Measurements from ENCODE around the gene ILDR2.
"Not testable (repeated sequence)": the region's sequence is repeated elsewhere in the genome, so short reads cannot be mapped to it uniquely, and the experiment has no call there.

The ILDR2 gene

DNA sequence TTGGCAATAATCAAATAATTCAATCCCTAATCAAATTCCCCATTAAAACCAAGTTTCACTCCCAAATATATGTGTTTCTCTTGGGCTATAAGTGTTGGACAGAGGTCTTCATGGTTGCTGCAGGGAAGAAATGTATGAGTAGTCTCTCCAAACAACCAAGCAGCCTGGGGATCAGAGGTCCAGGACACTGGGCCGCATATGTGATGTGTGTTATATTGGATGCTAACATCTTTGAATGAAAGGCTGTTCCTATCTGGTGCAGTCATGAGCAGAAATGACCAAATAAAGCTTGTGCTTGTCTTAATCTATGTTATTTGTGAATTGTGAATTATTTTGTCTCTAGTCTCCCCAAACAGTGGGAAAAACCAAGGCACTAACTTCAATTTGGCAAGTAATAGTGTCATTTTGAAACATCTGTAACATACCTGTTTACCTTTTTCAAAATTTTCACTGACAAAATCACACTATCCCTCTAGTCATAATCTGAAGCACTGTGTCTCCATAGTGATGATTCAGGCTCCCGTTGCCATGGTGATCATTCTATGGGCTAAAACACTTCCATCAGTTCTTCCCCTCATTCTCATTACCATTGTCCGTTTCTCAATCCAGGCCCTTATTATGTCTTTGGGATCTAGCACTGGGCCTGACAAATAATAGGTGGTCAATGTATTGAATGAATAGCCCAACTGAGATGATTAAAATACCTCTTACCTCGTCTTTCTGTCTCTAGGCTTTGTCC, 86.8 kb downstream of the ILDR2 start:
- no peaks in the 10 kb centered on the region for H3K9me3 ChIP-seq (ENCODE audit: control insufficient read depth, low read length)
- no peak overlapping the region for H3K27ac ChIP-seq (ENCODE audit: low read depth, low read length, severe bottlenecking)
- WGBS, 2 experiments (ENCODE audit: insufficient coverage in 2 of 2), result 71 to 100% methylated on average over 1 to 2 of the region's 4 CpGs
- no peak overlapping the region for H3K4me3 ChIP-seq (ENCODE audit: extremely low read depth, insufficient read depth, low read length, poor library complexity, severe bottlenecking)
- H3K4me1 ChIP-seq (ENCODE audit: control insufficient read depth, insufficient read depth, low read length, poor library complexity, severe bottlenecking), result no peaks in the 10 kb centered on the region
- no peaks in the 10 kb centered on the region for H3K36me3 ChIP-seq (ENCODE audit: control insufficient read depth, insufficient read depth, low read length)

DNA sequence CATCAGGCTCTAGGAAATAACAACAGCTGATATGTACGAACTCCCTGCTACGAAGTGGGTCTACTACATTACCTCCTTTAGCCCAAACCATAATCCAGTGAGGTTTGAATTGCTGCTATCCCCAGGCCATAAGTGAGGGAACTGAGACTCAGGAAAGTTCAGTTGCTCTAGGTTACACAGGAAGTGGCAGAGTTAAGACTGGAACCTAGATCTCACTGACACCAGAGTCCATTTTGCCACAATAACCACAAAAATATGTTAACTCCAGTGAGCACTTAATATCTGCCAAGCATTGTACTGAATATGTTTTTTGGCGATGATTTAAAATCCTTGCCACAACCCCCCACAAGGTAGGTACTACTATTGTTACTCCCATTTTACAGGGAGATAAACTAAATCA, 90.4 kb downstream of the ILDR2 start:
- Histone ChIP-seq H3K9me3 (ENCODE audit: control insufficient read depth, low read length) (no peaks in the 10 kb centered on the region), H3K27ac (ENCODE audit: low read depth, low read length, severe bottlenecking) (no peak overlapping the region), H3K36me3 (ENCODE audit: control insufficient read depth, insufficient read depth, low read length) (no peaks in the 10 kb centered on the region), H3K4me1 (ENCODE audit: control insufficient read depth, insufficient read depth, low read length, poor library complexity, severe bottlenecking) (no peaks in the 10 kb centered on the region), H3K4me3 (ENCODE audit: extremely low read depth, insufficient read depth, low read length, poor library complexity, severe bottlenecking) (no peak overlapping the region)
- WGBS, 2 experiments (ENCODE audit: insufficient coverage in 2 of 2), result no CpG with 5 or more reads among the region's 3 CpGs

DNA sequence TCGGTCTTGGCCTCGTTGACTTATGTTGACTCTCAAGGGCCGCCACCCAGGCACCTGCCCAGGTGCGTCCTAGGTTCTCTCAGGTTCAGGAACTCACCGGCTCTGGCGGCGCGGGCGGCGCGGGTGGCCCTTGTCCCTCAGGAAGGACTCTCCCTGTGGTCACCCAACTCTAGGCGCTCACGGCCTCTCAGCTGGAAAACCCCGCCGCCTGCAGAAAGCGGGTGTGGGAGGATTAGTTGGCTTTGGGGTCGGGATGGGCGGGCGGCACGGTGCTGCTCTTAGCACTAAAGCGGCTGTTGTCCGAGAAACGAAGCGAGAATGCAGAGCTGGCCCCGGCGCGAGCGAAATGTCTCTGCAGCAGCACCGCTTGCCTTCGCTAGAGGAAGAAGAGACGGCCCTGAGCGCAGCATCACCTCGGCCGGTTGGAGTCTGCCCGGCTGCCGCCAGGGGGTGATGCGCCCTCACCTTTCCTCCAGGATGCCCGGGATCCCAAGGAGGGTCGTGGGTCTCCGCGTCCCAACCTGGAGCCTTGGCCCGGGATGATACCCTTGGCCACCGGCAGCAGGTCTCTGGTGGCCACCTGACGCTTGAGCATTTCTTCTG, 91.2 kb downstream of the ILDR2 start:
- no peaks in the 10 kb centered on the region for H3K36me3 ChIP-seq (ENCODE audit: control insufficient read depth, insufficient read depth, low read length)
- no peak overlapping the region for H3K4me3 ChIP-seq (ENCODE audit: extremely low read depth, insufficient read depth, low read length, poor library complexity, severe bottlenecking)

DNA sequence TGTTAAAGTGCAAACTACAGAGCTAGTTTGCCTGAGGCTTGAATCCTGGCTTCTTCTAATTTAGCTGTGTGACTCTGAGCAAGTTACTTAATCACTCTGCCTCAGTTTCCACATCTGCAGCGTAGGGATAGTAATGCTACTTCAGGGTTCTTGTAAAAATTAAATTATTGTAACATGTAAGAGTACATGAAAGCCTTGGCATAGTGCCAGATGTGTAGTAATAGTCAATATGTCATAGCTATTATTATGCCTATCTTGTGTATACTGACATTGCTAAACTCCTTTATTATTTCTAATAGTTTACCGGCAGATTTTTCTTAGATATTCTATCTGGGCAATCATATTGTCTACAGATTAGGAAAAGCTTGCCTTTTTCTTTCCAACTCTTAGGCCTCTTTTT, 92.4 kb downstream of the ILDR2 start:
- H3K36me3 ChIP-seq (ENCODE audit: control insufficient read depth, insufficient read depth, low read length), result no peaks in the 10 kb centered on the region
- no peaks in the 10 kb centered on the region for H3K9me3 ChIP-seq (ENCODE audit: control insufficient read depth, low read length)
- no CpG with 5 or more reads among the region's 2 CpGs for WGBS, 2 experiments (ENCODE audit: insufficient coverage in 2 of 2)
- H3K4me1 ChIP-seq (ENCODE audit: control insufficient read depth, insufficient read depth, low read length, poor library complexity, severe bottlenecking), result no peaks in the 10 kb centered on the region
- H3K27ac ChIP-seq (ENCODE audit: low read depth, low read length, severe bottlenecking), result no peak overlapping the region
- no peak overlapping the region for H3K4me3 ChIP-seq (ENCODE audit: extremely low read depth, insufficient read depth, low read length, poor library complexity, severe bottlenecking)

More for the DNA sequence above, 91.2 kb downstream of the ILDR2 start:
- Histone ChIP-seq H3K27ac (ENCODE audit: low read depth, low read length, severe bottlenecking) (no peak overlapping the region), H3K9me3 (ENCODE audit: control insufficient read depth, low read length) (no peaks in the 10 kb centered on the region), H3K4me1 (ENCODE audit: control insufficient read depth, insufficient read depth, low read length, poor library complexity, severe bottlenecking) (no peaks in the 10 kb centered on the region)
- WGBS, 2 experiments (ENCODE audit: insufficient coverage in 2 of 2), result 29 to 42% methylated on average over 37 to 39 of the region's 44 CpGs

DNA sequence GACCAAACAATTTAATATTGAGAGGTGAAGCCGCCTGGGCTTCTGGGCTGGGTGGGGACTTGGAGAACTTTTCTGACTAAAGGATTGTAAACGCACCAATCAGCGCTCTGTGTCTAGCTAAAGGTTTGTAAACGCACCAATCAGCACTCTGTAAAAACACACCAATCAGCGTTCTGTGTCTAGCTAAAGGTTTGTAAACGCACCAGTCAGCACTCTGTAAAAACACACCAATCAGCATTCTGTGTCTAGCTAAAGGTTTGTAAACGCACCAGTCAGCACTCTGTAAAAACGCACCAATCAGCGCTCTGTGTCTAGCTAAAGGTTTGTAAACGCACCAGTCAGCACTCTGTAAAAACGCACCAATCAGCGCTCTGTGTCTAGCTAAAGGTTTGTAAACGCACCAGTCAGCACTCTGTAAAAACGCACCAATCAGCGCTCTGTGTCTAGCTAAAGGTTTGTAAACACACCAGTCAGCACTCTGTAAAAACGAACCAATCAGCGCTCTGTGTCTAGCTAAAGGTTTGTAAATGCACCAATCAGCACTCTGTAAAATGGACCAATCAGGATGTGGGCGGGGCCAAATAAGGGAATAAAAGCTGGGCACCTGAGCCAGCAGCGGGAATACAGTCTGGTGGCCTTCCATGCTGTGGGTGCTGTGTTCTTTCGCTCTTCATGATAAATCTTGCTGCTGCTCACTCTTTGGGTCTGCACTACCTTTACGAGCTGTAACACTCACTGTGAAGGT, 97.0 kb downstream of the ILDR2 start:
- not testable (repeated sequence) for H3K4me3 ChIP-seq (ENCODE audit: extremely low read depth, insufficient read depth, low read length, poor library complexity, severe bottlenecking); H3K36me3 ChIP-seq (ENCODE audit: control insufficient read depth, insufficient read depth, low read length); H3K9me3 ChIP-seq (ENCODE audit: control insufficient read depth, low read length); H3K27ac ChIP-seq (ENCODE audit: low read depth, low read length, severe bottlenecking); H3K4me1 ChIP-seq (ENCODE audit: control insufficient read depth, insufficient read depth, low read length, poor library complexity, severe bottlenecking)
- 96 to 97% methylated on average over 8 to 11 of the region's 21 CpGs for WGBS, 2 experiments (ENCODE audit: insufficient coverage in 2 of 2)

DNA sequence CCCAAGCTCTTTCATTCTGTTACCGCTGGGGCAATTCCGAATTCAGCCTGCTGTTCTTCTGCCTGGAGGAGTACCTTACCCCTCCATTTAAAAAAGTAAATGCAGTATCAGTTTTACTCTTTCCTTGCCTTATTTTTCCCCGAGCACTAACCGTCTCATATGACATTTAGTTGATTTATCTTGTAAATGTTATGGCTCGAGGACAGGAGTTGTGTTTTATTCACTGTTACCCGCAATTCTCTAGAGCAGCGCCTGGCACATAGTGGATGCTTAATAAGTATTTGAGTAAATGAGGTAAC, 98.9 kb downstream of the ILDR2 start:
- H3K27ac ChIP-seq (ENCODE audit: low read depth, low read length, severe bottlenecking), result no peak overlapping the region
- H3K9me3 ChIP-seq (ENCODE audit: control insufficient read depth, low read length), result no peaks in the 10 kb centered on the region
- 30 to 56% methylated on average over 4 of the region's 7 CpGs for WGBS, 2 experiments (ENCODE audit: insufficient coverage in 2 of 2)
- H3K36me3 ChIP-seq (ENCODE audit: control insufficient read depth, insufficient read depth, low read length), result no peaks in the 10 kb centered on the region
- no peaks in the 10 kb centered on the region for H3K4me1 ChIP-seq (ENCODE audit: control insufficient read depth, insufficient read depth, low read length, poor library complexity, severe bottlenecking)
- H3K4me3 ChIP-seq (ENCODE audit: extremely low read depth, insufficient read depth, low read length, poor library complexity, severe bottlenecking), result peak overlapping the region; percentile 69

DNA sequence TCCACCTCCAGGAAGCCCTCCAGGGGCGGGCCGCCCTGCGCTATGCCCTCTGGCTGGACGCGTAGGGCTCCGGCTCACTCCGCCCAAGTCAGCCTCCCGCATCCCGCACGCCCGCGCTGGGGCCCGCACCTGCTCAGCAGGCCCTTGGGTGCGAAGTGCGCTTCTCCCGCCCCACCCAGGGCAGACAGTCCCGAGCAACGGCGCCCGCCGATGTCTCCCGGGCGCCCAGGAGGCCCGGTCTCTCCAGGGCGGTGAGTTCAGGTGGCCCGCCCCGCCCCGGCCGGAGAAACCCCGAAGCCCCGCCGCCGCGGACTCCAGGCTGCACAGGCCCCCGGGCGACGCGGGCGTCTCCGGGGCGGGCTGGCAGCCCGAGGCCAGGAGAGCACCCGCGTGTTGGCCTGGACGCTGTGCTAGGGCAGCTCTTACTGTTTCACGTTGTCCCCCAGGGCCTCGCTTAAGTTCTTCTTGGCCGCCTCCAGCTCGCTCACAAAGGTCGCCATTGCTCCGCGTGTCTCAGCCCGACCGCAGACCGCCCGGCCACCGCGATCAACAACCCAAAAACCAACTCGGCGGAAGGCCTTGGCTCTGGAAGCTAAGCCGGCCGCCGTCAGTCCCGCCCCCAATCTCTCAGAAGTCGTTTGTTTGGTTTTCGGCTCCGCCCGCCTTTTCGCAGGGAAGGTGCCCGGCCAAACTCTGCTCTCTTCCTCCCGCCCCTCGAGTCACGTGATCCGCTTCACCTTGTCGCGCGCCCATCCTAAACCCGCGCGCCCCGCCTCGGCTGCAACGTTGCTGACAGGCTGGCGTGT, 99.4 kb downstream of the ILDR2 start, which contains the start of gene TADA1:
Gene TADA1 (minus strand): TSS at position 531 of the 806 bp plus-strand sequence. CDS start 31 bp downstream, at position 500.
- Histone ChIP-seq H3K4me1 (ENCODE audit: control insufficient read depth, insufficient read depth, low read length, poor library complexity, severe bottlenecking) (no peaks in the 10 kb centered on the region), H3K4me3 (ENCODE audit: extremely low read depth, insufficient read depth, low read length, poor library complexity, severe bottlenecking) (peak within 1 kb of the TSS; percentile 69), H3K9me3 (ENCODE audit: control insufficient read depth, low read length) (no peaks in the 10 kb centered on the region), H3K27ac (ENCODE audit: low read depth, low read length, severe bottlenecking) (peak within 1 kb of the TSS; percentile 93), H3K36me3 (ENCODE audit: control insufficient read depth, insufficient read depth, low read length) (no peaks in the 10 kb centered on the region)
- WGBS, 2 experiments (ENCODE audit: insufficient coverage in 2 of 2), result 0 to 1% methylated on average over 63 to 73 of the region's 84 CpGs

DNA sequence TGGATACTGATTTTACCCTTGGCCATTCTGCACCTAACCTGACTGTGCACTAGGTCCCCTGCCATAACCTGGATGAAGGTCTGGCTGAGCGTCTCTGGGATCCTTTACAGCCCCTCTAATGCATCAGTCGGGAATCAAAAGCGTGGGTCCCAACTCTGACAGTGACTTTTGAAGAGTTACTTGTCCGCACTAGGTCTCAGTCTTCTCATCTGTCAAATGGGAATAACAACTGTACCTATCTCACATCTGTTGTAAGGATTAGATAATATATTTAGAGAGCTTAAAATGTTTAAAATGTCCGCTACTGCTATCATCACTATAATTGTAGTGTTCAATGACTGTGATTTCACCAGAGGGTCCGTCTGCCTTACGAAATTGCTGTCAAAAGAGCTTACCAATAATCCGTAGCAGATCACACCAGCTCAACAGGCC, 100.0 kb downstream of the ILDR2 start:
- Histone ChIP-seq H3K27ac (ENCODE audit: low read depth, low read length, severe bottlenecking) (peak overlapping the region; percentile 93), H3K4me3 (ENCODE audit: extremely low read depth, insufficient read depth, low read length, poor library complexity, severe bottlenecking) (peak overlapping the region; percentile 69), H3K36me3 (ENCODE audit: control insufficient read depth, insufficient read depth, low read length) (no peaks in the 10 kb centered on the region), H3K4me1 (ENCODE audit: control insufficient read depth, insufficient read depth, low read length, poor library complexity, severe bottlenecking) (no peaks in the 10 kb centered on the region), H3K9me3 (ENCODE audit: control insufficient read depth, low read length) (no peaks in the 10 kb centered on the region)
- whole genome bisulfite sequencing, 2 experiments (ENCODE audit: insufficient coverage in 2 of 2), result 18 to 36% methylated on average over 4 to 5 of the region's 8 CpGs

DNA sequence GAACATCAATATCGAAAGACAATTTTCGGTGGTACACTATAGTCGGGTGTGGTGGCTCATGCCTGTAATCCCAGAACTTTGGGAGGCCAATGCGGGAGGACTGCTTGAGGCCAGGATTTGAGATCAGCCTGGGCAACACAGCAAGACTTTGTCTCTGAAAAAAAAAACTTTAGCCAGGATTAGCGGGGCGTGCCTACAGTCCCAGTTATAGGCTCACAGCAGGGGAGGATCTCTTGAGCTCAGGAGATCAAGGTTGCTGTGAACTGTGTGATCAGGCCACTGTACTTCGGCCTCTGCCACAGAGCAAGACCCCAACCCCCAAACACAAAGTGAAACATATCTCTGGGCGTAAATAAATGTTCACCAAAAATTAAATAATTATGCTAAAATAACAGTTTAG, 100.9 kb downstream of the ILDR2 start:
- WGBS, 2 experiments (ENCODE audit: insufficient coverage in 2 of 2), result 93 to 96% methylated on average over 6 of the region's 8 CpGs
- no peak overlapping the region for H3K4me3 ChIP-seq (ENCODE audit: extremely low read depth, insufficient read depth, low read length, poor library complexity, severe bottlenecking)
- H3K4me1 ChIP-seq (ENCODE audit: control insufficient read depth, insufficient read depth, low read length, poor library complexity, severe bottlenecking), result no peaks in the 10 kb centered on the region
- no peaks in the 10 kb centered on the region for H3K9me3 ChIP-seq (ENCODE audit: control insufficient read depth, low read length)
- no peak overlapping the region for H3K27ac ChIP-seq (ENCODE audit: low read depth, low read length, severe bottlenecking)
- H3K36me3 ChIP-seq (ENCODE audit: control insufficient read depth, insufficient read depth, low read length), result peaks cover under 1% of the 10 kb centered on the region

DNA sequence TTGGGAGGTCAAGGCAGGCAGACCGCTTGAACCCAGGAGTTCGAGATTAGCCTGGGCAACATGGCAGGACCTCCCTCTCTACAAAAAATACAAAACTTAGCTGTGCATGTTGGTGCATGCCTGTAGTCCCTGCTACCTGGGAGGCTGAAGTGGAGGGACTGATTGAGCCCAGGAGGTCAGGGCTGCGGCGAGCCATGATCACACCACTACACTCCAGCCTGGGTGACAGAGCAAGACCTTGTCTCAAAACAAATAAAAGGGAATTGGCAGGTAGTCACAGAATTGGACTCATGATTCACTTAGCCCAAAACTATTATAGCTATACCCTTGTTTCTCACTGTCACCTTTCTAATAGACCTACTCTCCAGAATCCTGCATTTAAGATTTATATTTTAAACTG, 104.8 kb downstream of the ILDR2 start:
- WGBS, 2 experiments (ENCODE audit: insufficient coverage in 2 of 2), result 92% methylated on average over 4 of the region's 4 CpGs; no CpG with 5 or more reads in 1 of the 2 experiments
- Histone ChIP-seq H3K27ac (ENCODE audit: low read depth, low read length, severe bottlenecking) (no peak overlapping the region), H3K36me3 (ENCODE audit: control insufficient read depth, insufficient read depth, low read length) (peaks cover 35% of the 10 kb centered on the region), H3K4me3 (ENCODE audit: extremely low read depth, insufficient read depth, low read length, poor library complexity, severe bottlenecking) (no peak overlapping the region), H3K9me3 (ENCODE audit: control insufficient read depth, low read length) (no peaks in the 10 kb centered on the region), H3K4me1 (ENCODE audit: control insufficient read depth, insufficient read depth, low read length, poor library complexity, severe bottlenecking) (no peaks in the 10 kb centered on the region)

Data from mesodermal cell (in vitro differentiated cells).